Mucosa of descending colon (tissue), 3 donors: ENCODE results near the gene HACL1. TPM values are rescaled to one million over a fixed set of nuclear protein-coding genes. Genes with fewer than 3 reads are reported as not detected.
A peak's percentile ranks its signal among the peaks of the same experiment; 100 is the strongest.

ENCODE experiments used
- ATAC-seq: fragments of 200-7000 bp; cut with Tn5 transposase; one replicate; pipeline ENCODE4 v1.9.1; 2020; ENCODE audit warnings: mild to moderate bottlenecking, moderate library complexity
- DNase-seq, 3 donors: peaks; one replicate each; pipeline ENCODE4 v3.0.0-alpha.2; 2020
- H3K36me3 ChIP-seq: fragments of 200-600 bp; one replicate; pipeline ENCODE4 v1.8.0; 2021; ENCODE audit warnings: low read depth, mild to moderate bottlenecking
- H3K4me1 ChIP-seq: fragments of 200-600 bp; one replicate; pipeline ENCODE4 v1.8.0; 2021; ENCODE audit warnings: low read depth, mild to moderate bottlenecking
- H3K4me3 ChIP-seq: fragments of 200-600 bp; one replicate; pipeline ENCODE4 v1.8.0; 2021; ENCODE audit warnings: mild to moderate bottlenecking
- H3K9me3 ChIP-seq: fragments of 200-600 bp; one replicate; pipeline ENCODE4 v1.8.0; 2021; ENCODE audit warnings: mild to moderate bottlenecking
- CTCF ChIP-seq: fragments of 200-600 bp; IDR thresholded peaks from one replicate; pipeline ENCODE4 v1.8.0; 2022; ENCODE audit warnings: antibody characterized with exemption, mild to moderate bottlenecking
- intact Hi-C, 2 donors: fragments of 100-400 bp; cut with DNase I in 1 of 2; cut with micrococcal nuclease in 1 of 2; formaldehyde crosslinking; loops; one replicate each; pipeline versions ENCODE4 v1.11.0 to v1.11.1; 2022; cut with DNase I, micrococcal nuclease
- long read RNA-seq, 2 donors: library from polyadenylated mRNA; unstranded; transcript quantifications; one replicate each; pipeline ENCODE4 v2.0.0, GENCODE V29; 2019 to 2021
- total RNA-seq, 3 donors: library from RNA; stranded (reverse); fragmentation: NEBNext Ultra II Directional in 2 of 3; extraction: Animal tissue kit (Norgen Biotek cat#: 25700) in 2 of 3; gene quantifications; one replicate each; pipeline versions ENCODE4 v1.2.1 to v1.2.4, GENCODE V29; 2021 to 2023
- donor health status: DM: no; HTN: no; CAD: no; lungs with moderate emphysema.
- donor health status: DM: no; HTN: no; CAD: no.
- donor health status: DM: no; HTN: yes; CAD: no.

HACL1 gene
- total RNA-seq = 10 to 100 TPM; 15.0 to 24.2 (median 19.4) TPM
- long read RNA-seq, donor 1, transcript HACL1-201 (17 exons, 2,266 nt) = major isoform, 10 of 18 reads
- long read RNA-seq, donor 1, partial matches to known transcripts = 0 of 18 reads
- long read RNA-seq, donor 1, other reads (novel, unspliced or antisense) = 8 of 18 reads
- long read RNA-seq, donor 2, transcript HACL1-201 (17 exons, 2,266 nt) = major isoform, 14 of 24 reads
- long read RNA-seq, donor 2, partial matches to known transcripts = 2 of 24 reads
- long read RNA-seq, donor 2, other reads (novel, unspliced or antisense) = 7 of 24 reads

GRCh38 chr3:15601399-15602145 is at the start of gene HACL1, which contains the start of gene BTD:
HACL1 (minus strand) TSS chr3:15601569; CDS start chr3:15601463, 106 bp downstream.
BTD (plus strand) TSS chr3:15601745; CDS start chr3:15635440, 33,695 bp downstream.
- Histone ChIP-seq H3K36me3 (no peaks in the 10 kb centered on the region), H3K4me3 (peak within 1 kb of the TSS; percentile 31), H3K4me1 (peaks cover 15% of the 10 kb centered on the region), H3K9me3 (no peaks in the 10 kb centered on the region)
- intact Hi-C loops = no loop called here
- peak; percentile 97 to 99 (median 98) for DNase-seq
- ATAC-seq = peak; percentile 96
- peak; percentile 21 for TF ChIP-seq CTCF

- peaks cover 9% of the 10 kb centered on the region for H3K4me1 ChIP-seq
- H3K4me3 ChIP-seq = no peak overlapping the region
- ATAC-seq (no peak), DNase-seq (no peak)
- H3K9me3 ChIP-seq = no peaks in the 10 kb centered on the region
- no peak for TF ChIP-seq CTCF
- no peaks in the 10 kb centered on the region for H3K36me3 ChIP-seq
- intact Hi-C loops = no loop called here
Measured at GRCh38 chr3:15649858-15650257, 48.5 kb upstream of the HACL1 start.

GRCh38 chr3:15649341-15649740 is 48.0 kb upstream of the HACL1 start:
- intact Hi-C loops = no loop called here
- no peak for ATAC-seq
- TF ChIP-seq CTCF = no peak
- no peaks in the 10 kb centered on the region for H3K36me3 ChIP-seq
- H3K4me1 ChIP-seq = peaks cover 9% of the 10 kb centered on the region
- no peak for DNase-seq
- H3K9me3 ChIP-seq = no peaks in the 10 kb centered on the region
- H3K4me3 ChIP-seq = no peak overlapping the region

GRCh38 chr3:15647611-15648167 is 46.3 kb upstream of the HACL1 start:
- DNase-seq = peak in 1 of 3 donors; percentile 59
- no peaks in the 10 kb centered on the region for H3K9me3 ChIP-seq
- H3K36me3 ChIP-seq = no peaks in the 10 kb centered on the region
- peak; percentile 76 for ATAC-seq
- intact Hi-C loops = no loop called here
- no peak overlapping the region for H3K4me3 ChIP-seq
- TF ChIP-seq CTCF = no peak
- H3K4me1 ChIP-seq = peaks cover 9% of the 10 kb centered on the region

GRCh38 chr3:15646851-15647511 is 45.6 kb upstream of the HACL1 start:
- no peak overlapping the region for H3K4me3 ChIP-seq
- DNase-seq = no peak
- intact Hi-C loops = no loop called here
- no peak for TF ChIP-seq CTCF
- H3K36me3 ChIP-seq = no peaks in the 10 kb centered on the region
- no peaks in the 10 kb centered on the region for H3K9me3 ChIP-seq
- peaks cover 9% of the 10 kb centered on the region for H3K4me1 ChIP-seq
- peak; percentile 58 for ATAC-seq
